Mesenteric fat pad (tissue), 1 donor: Measurements from ENCODE around the gene POM121C. TPM values are rescaled to one million over a fixed set of nuclear protein-coding genes. Genes with fewer than 3 reads are reported as not detected.
"Not testable (repeated sequence)": the region's sequence is repeated elsewhere in the genome, so short reads cannot be mapped to it uniquely, and the experiment has no call there.

Source experiments
- DNase-seq: peaks from one replicate; pipeline ENCODE4 v3.0.0-alpha.2; 2020; ENCODE audit warnings: low spot score
- long read RNA-seq: library from polyadenylated mRNA; unstranded; transcript quantifications from one replicate; pipeline ENCODE4 v2.0.0, GENCODE V29; 2020
- total RNA-seq: library from RNA; stranded (reverse); fragmentation: NEBNext Ultra II Directional; extraction: Animal tissue kit (Norgen Biotek cat#: 25700); gene quantifications from one replicate; pipeline ENCODE4 v1.2.1, GENCODE V29; 2021
- donor health status: DM: yes; HTN: yes; CAD: no.

Gene POM121C
- 46.5 TPM for total RNA-seq
- long read RNA-seq, full-length matches to known transcripts = 4 of 56 reads
- long read RNA-seq, partial matches to known transcripts = 30 of 56 reads
- long read RNA-seq, other reads (novel, unspliced or antisense) = 22 of 56 reads

- peak; percentile 97 for DNase-seq
Measured at GRCh38 chr7:75485979-75486643, at the start of gene POM121C. POM121C (minus strand) TSS chr7:75486299; CDS start chr7:75441496, 44,803 bp downstream.

- no peak for DNase-seq
Measured at GRCh38 chr7:75534727-75535307, 48.7 kb upstream of the POM121C start.

GRCh38 chr7:75533926-75534325 lies 47.8 kb upstream of the POM121C start:
- DNase-seq = no peak

DNA sequence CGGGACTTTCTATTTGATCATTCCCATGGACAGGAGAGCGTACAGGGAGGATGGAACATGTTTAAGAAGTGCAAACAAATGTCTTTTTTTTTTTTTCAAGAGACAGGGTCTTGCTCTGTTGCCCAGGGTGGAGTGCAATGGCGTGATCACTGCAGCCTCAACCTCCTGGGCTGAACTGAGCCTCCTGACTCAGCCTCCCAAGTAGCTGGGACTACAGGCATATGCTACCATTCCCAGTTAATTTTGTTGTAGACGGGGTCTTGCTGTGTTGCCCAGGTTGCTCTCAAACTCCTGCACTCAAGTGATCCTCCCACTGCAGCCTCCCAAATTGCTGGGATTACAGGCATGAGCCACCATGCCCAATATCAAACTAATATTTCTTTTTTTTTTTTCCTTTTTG lies 46.5 kb upstream of the POM121C start:
- no peak for DNase-seq

DNA sequence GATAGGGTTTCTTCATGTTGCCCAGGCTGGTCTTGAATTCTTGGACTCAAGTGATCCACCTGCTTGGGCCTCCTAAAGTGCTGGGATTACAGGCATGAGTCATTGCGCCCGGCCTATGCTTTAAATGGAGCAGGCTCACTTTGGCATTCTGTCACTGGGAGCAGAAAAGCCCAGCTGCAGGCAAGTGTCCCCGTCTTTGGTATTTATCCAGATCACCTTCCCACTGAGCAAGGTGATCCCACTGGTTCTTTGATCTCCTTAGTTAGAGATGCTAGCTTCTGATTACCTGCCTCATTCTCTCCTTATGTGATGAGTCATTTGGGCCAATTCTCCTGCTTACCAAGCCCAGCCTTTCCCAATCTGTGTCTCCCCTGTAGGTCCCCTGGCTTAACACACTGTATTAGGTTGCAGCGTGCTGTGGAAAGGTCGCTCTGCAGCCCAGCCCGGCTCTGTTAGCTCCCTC lies 45.3 kb upstream of the POM121C start:
- no peak for DNase-seq

DNA sequence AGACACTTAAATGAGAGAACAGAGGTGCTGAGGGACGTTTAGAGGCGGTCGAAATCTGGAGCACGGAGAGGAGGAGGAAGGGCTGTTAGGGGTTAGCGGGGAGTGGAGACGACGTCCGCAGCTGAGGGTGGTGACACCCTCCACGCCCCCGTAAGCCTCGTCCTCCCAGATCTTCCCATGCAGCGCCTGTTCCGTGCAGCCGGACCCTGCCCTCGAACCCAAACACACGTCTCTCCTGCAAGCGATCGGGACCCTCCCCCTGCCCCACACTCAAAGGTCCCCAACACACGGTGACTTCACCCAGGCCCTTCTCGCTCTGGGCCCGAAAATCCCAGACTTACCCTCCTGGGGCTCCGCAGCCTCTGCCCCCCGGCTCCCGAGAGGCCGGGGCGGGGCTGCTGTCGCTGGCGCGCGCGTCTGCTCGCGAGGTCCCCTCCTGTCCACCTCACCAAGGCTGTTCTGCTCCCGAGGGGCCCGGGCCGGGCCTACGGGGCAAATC lies 41.2 kb upstream of the POM121C start:
- not testable (repeated sequence) for DNase-seq

DNA sequence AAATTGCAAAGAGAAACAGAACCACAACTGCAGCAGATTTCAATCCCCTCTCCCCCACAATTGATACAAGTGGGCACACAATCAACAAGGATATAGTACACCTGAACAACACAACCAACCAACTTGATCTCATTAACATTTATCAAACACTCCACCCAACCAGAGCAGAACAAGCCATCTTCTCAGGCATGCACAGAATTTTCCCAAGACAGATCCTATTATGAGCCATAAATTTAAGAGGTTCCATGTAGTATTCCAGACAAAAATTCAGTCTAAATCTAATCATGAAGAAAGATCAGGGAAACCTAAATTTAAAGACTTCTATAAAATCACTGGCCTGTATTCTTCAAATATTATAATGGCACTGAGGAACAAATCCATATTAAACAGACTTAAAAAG lies 35.6 kb upstream of the POM121C start:
- DNase-seq = not testable (repeated sequence)

- DNase-seq = not testable (repeated sequence)
Measured at GRCh38 chr7:75518842-75519241, 32.7 kb upstream of the POM121C start.

DNA sequence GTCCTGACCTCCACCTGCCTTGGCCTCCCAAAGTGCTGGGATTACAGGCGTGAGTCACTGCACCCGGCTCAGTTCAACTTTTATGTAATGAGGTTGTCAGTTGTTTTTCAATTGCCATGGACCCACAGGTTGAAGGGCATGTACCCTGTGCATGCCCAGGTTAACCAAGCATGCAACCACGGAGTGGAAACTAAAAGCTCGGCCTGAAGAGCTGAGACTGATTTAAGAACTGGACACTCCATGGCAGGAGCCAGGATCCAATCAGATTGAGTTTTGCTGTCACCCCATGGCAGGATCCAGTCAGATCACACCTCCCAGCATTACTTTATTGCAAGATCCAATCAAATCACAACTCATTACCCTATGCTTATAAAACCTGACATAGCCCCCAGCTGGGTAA lies 22.9 kb upstream of the POM121C start:
- not testable (repeated sequence) for DNase-seq

DNA sequence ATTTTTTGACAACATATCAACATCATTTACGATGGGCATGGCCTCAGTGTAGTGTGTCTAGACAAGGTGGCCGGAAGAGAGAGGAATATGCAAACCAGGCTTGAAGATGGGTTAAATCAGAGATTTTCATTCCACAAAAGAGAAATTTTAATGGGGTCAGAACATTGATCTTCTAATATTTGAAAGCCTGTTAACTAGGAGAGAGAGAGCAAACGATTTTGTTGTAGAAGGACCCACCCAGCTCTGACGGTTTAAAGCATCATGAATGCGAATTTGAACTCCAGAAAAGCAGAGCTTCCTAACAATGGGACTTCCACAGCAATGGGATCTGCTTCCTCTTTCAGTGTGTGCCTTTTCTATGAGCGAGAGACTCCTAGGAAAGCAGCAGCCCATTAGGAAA lies 5.9 kb upstream of the POM121C start, which contains the start of gene SPDYE5:
TSS of gene SPDYE5 (plus strand) at position 301 of the 400 bp plus-strand sequence. CDS start 1,728 bp downstream, outside the sequence.
- not testable (repeated sequence) for DNase-seq

DNA sequence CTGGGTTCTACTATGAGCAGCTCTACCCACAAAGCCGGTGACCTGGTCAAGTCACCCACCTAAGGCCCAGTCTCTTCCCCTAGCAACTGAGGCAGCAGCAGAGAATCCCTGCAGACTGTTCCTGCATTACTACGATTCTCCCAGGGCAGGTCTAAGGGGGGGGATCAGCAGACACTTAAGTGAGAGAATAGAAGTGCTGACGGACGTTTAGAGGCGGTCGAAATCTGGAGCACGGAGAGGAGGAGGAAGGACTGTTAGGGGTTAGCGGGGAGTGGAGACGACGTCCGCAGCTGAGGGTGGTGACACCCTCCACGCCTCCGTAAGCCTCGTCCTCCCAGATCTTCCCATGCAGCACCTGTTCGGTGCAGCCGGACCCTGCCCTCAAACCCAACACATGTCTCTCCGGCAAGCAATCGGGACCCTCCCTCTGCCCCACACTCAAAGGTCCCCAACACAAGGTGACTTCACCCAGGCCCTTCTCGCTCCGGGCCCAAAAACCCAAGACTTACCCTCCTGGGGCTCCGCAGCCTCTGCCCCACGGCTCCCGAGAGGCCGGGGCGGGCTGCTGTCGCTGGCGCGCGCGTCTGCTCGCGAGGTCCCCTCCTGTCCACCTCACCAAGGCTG lies 632 bp downstream of the POM121C start:
- not testable (repeated sequence) for DNase-seq

DNA sequence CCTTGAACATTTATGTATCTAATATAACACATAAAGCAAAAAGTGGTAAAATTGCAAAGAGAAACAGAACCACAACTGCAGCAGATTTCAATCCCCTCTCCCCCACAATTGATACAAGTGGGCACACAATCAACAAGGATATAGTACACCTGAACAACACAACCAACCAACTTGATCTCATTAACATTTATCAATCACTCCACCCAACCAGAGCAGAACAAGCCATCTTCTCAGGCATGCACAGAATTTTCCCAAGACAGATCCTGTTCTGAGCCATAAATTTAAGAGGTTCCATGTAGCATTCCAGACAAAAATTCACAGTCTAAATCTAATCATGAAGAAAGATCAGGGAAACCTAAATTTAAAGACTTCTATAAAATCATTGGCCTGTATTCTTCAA lies 5.8 kb downstream of the POM121C start:
- not testable (repeated sequence) for DNase-seq

- DNase-seq = not testable (repeated sequence)
Measured at GRCh38 chr7:75477457-75477856, 8.6 kb downstream of the POM121C start.

DNA sequence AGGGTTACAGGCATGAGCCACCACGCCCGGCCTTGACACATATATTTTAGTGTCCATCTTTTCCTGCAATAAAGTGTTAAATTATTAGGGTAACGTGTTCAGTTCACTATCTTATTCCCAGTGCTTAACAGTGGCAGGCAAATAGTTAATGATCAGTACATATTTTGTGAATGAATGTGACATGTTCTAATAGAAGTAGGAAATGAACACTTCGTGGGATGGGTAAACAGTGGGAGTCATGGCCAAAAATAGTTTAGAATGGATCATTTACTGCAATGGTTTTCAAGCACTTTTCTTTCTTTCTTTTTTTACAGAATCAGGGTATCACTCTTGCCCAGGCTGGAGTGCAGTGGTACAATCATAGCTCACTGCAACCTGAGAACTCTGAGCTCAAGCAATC lies 15.9 kb downstream of the POM121C start:
- not testable (repeated sequence) for DNase-seq

DNA sequence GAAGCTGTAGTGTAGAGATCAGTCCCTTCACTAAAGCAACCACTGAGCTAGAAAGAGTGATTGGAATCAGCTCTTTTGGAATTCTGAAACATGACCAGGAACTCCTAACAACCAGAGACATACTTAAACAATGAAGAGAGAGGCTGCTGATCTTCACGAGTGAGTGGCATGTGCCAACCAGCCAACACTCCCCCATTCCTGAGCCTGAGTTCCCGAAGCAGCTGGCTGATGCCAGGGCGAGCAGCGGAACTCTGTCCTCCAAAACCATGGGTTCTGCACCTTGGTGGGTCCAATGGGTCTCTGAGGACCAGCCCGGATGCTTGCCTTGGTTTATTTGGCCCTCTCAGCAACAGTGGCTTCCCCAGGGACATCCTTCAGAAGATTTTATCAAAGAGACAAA lies 25.6 kb downstream of the POM121C start:
- DNase-seq = not testable (repeated sequence)

DNA sequence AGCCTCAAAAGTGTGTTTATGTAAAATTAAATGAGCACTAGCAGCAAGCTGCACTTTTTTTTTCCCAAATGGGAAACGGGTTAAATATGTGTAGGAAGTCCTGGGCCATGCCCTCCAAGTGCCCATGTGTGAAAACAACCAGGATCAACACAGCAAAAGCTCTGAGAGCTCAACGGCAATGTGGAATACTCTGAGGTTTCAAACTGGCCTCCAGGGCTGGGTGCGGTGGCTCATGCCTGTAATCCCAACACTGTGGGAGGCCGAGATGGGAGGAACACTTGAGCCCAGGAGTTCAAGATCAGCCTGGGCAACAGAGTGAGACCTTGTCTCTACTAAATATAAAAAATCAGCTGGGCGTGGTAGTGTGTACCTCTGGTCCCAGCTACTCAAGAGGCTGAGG lies 28.1 kb downstream of the POM121C start:
- not testable (repeated sequence) for DNase-seq

DNA sequence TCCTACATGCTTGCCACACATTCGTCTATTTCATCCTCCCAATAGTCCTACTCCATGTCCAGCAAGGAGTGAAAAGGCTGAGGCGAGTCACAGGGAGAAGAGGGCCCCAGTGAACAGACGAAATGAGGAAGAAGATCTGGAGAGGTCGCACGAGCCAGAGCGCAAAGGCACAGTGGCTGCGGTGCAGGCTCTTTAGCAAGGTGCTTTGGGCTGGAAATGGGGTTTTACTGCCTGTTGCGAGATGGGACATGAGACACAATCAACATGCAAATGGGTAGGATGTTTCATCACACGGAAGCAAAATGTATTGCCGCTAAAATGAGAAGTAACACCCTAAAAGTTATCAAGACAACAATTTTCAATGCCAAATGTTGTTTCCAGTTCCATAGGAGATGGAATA lies 29.7 kb downstream of the POM121C start:
- DNase-seq = not testable (repeated sequence)

GRCh38 chr7:75452494-75452955 lies 33.6 kb downstream of the POM121C start:
- not testable (repeated sequence) for DNase-seq

GRCh38 chr7:75449946-75450345 lies 36.2 kb downstream of the POM121C start:
- not testable (repeated sequence) for DNase-seq

GRCh38 chr7:75442465-75443111 lies 43.5 kb downstream of the POM121C start:
- not testable (repeated sequence) for DNase-seq

GRCh38 chr7:75442101-75442464 lies 44.0 kb downstream of the POM121C start:
- not testable (repeated sequence) for DNase-seq
